Measurements from ENCODE around the gene ANO1.

DNA sequence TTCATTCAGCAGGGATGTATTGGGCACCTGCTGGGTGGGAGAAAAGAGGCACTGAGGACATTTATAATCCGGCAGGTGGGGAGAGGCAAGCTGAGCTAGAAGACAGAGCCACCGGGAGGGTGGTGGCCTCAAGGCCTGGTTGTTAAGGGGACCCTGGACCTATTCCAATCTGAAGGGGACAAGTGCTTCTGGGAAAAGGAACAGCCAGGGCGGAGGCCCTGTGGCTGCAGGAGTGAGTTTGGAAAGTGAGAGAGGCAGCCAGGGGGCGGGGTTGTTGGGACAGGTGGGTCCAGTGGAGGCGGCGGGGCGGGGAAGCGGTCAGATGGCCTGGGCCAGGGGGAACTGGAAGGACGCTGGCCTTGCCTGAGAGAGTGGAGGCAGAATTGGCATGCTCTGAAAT, 29.1 kb downstream of the ANO1 start:
- TF ChIP-seq SP1 (IDR thresholded peaks at IDR 0.05): no peak
- TF ChIP-seq CTCF (IDR thresholded peaks at IDR 0.05; ENCODE audit: low read depth, low read length, missing input control): no peak
- TF ChIP-seq RAD21 (IDR thresholded peaks at IDR 0.05): no peak
- no peak for TF ChIP-seq HNF4A (conservative IDR thresholded peaks at IDR 0.05)
- TF ChIP-seq NR2F2 (IDR thresholded peaks at IDR 0.05): no peak
- TF ChIP-seq RXRA (IDR thresholded peaks at IDR 0.05): no peak
- TF ChIP-seq ZBTB33 (IDR thresholded peaks at IDR 0.05): no peak
- TF ChIP-seq ATF3 (IDR thresholded peaks at IDR 0.05): no peak
- TF ChIP-seq EGR1 (IDR thresholded peaks at IDR 0.05; ENCODE audit: low read depth in 2 of 2): no peak
- TF ChIP-seq REST (IDR thresholded peaks at IDR 0.05): no peak

Measured in liver (tissue), 3 donors.